K562 (cell line): Measurements from ENCODE around the gene TMEM204.

Experiments
- ATF6 ChIP-seq: sonication (generic); formaldehyde crosslinking; IDR thresholded peaks from 2 replicates; pipeline ENCODE4 v1.4.0; 2020; ENCODE audit warnings: mild to moderate bottlenecking, missing genetic modification reagents
- DNMT1 ChIP-seq: fragments of 450-650 bp; IDR thresholded peaks from 2 replicates; pipeline ENCODE4 v1.6.1; 2016; ENCODE audit warnings: antibody characterized with exemption, mild to moderate bottlenecking
- EP300 ChIP-seq: IDR thresholded peaks from 2 replicates; pipeline ENCODE4 v1.6.1; 2012; ENCODE audit warnings: low read length, improper control_type of control experiment
- RCOR1 ChIP-seq, 2 experiments: IDR thresholded peaks; 2 replicates each; pipeline ENCODE4 v1.6.1; 2012; ENCODE audit warnings: low read depth in 2 of 2, low read length in 2 of 2, borderline replicate concordance in 1 of 2, improper control_type of control experiment in 1 of 2
- SIRT6 ChIP-seq: IDR thresholded peaks from one replicate; pipeline ENCODE4 v1.6.1; 2012; ENCODE audit warnings: low read depth, mild to moderate bottlenecking, control low read depth, inconsistent platforms, low read length, moderate library complexity
- ZNF282 ChIP-seq: sonication (generic); formaldehyde crosslinking; IDR thresholded peaks from 2 replicates; pipeline ENCODE4 v1.8.1; 2023; ENCODE audit warnings: missing genetic modification reagents
- TF ChIP-seq, protein P1 (sequence below): sonication (generic); formaldehyde crosslinking; IDR thresholded peaks from 2 replicates; pipeline ENCODE4 v1.9.0; 2022; ENCODE audit warnings: mild to moderate bottlenecking, missing genetic modification reagents
- TF ChIP-seq, protein P2 (sequence below), 2 experiments: fragments of 450-650 bp; formaldehyde crosslinking in 1 of 2; IDR thresholded peaks; 2 replicates each; pipeline versions ENCODE4 v1.4.0 to v1.6.1; 2014 to 2020; ENCODE audit warnings: mild to moderate bottlenecking in 2 of 2, borderline replicate concordance in 1 of 2, low read depth in 1 of 2

GRCh38 chr16:1501630-1502029 lies 31.8 kb upstream of the TMEM204 start:
- TF ChIP-seq ZNF282 (CRISPR knock-in tag) (no peak), DNMT1 (no peak), RCOR1 (IDR thresholded peaks at IDR 0.05; ENCODE audit: borderline replicate concordance in 1 of 2, low read depth in 2 of 2, low read length in 2 of 2) (no peak), ATF6 (CRISPR knock-in tag) (no peak), SIRT6 (no peak), EP300 (no peak)
- TF ChIP-seq, protein P1, sequence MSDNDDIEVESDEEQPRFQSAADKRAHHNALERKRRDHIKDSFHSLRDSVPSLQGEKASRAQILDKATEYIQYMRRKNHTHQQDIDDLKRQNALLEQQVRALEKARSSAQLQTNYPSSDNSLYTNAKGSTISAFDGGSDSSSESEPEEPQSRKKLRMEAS (CRISPR knock-in tag), result no peak
- TF ChIP-seq, protein P2, sequence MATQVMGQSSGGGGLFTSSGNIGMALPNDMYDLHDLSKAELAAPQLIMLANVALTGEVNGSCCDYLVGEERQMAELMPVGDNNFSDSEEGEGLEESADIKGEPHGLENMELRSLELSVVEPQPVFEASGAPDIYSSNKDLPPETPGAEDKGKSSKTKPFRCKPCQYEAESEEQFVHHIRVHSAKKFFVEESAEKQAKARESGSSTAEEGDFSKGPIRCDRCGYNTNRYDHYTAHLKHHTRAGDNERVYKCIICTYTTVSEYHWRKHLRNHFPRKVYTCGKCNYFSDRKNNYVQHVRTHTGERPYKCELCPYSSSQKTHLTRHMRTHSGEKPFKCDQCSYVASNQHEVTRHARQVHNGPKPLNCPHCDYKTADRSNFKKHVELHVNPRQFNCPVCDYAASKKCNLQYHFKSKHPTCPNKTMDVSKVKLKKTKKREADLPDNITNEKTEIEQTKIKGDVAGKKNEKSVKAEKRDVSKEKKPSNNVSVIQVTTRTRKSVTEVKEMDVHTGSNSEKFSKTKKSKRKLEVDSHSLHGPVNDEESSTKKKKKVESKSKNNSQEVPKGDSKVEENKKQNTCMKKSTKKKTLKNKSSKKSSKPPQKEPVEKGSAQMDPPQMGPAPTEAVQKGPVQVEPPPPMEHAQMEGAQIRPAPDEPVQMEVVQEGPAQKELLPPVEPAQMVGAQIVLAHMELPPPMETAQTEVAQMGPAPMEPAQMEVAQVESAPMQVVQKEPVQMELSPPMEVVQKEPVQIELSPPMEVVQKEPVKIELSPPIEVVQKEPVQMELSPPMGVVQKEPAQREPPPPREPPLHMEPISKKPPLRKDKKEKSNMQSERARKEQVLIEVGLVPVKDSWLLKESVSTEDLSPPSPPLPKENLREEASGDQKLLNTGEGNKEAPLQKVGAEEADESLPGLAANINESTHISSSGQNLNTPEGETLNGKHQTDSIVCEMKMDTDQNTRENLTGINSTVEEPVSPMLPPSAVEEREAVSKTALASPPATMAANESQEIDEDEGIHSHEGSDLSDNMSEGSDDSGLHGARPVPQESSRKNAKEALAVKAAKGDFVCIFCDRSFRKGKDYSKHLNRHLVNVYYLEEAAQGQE (IDR thresholded peaks at IDR 0.05; ENCODE audit: borderline replicate concordance), result no peak
- TF ChIP-seq, protein P2 (CRISPR knock-in tag; IDR thresholded peaks at IDR 0.05; ENCODE audit: low read depth), result no peak
